CD4-positive, alpha-beta T cell treated with Interleukin-1 beta for 1 hour (primary cell): ENCODE measurements around the gene PAX2.

ENCODE experiments used
- DNase-seq, 2 donors: peaks; one replicate each; pipeline ENCODE4 v3.0.0-alpha.2; 2020 to 2022

Gene PAX2

GRCh38 chr10:100793055-100793454 lies 47.7 kb downstream of the PAX2 start:
- DNase-seq = no peak

GRCh38 chr10:100799881-100800280 lies 54.5 kb downstream of the PAX2 start:
- DNase-seq = no peak

- DNase-seq = no peak
Measured at GRCh38 chr10:100800931-100801330, 55.5 kb downstream of the PAX2 start.

GRCh38 chr10:100802196-100802595 lies 56.8 kb downstream of the PAX2 start:
- DNase-seq = no peak

- no peak for DNase-seq
Measured at GRCh38 chr10:100802607-100803006, 57.2 kb downstream of the PAX2 start.

GRCh38 chr10:100803492-100803891 lies 58.1 kb downstream of the PAX2 start:
- no peak for DNase-seq

- DNase-seq = no peak
Measured at GRCh38 chr10:100803908-100804307, 58.5 kb downstream of the PAX2 start.

- DNase-seq = no peak
Measured at GRCh38 chr10:100805543-100806355, 60.4 kb downstream of the PAX2 start.

GRCh38 chr10:100806356-100806645 lies 60.9 kb downstream of the PAX2 start:
- DNase-seq = no peak

- DNase-seq = no peak
Measured at GRCh38 chr10:100807241-100807951, 62.0 kb downstream of the PAX2 start.

- no peak for DNase-seq
Measured at GRCh38 chr10:100808876-100809275, 63.5 kb downstream of the PAX2 start.

GRCh38 chr10:100810091-100810834 lies 64.9 kb downstream of the PAX2 start:
- DNase-seq = no peak

- DNase-seq = no peak
Measured at GRCh38 chr10:100810835-100811116, 65.4 kb downstream of the PAX2 start.

- no peak for DNase-seq
Measured at GRCh38 chr10:100811261-100811660, 65.9 kb downstream of the PAX2 start.

GRCh38 chr10:100811752-100812750 lies 66.7 kb downstream of the PAX2 start:
- DNase-seq = no peak

- no peak for DNase-seq
Measured at GRCh38 chr10:100812978-100813377, 67.6 kb downstream of the PAX2 start.

- no peak for DNase-seq
Measured at GRCh38 chr10:100814751-100815474, 69.5 kb downstream of the PAX2 start.

GRCh38 chr10:100816671-100817070 lies 71.3 kb downstream of the PAX2 start:
- DNase-seq = no peak

- DNase-seq = no peak
Measured at GRCh38 chr10:100817268-100817839, 72.0 kb downstream of the PAX2 start.

GRCh38 chr10:100819424-100819823 lies 74.0 kb downstream of the PAX2 start:
- no peak for DNase-seq

GRCh38 chr10:100823194-100823593 lies 77.8 kb downstream of the PAX2 start:
- no peak for DNase-seq

- DNase-seq = no peak
Measured at GRCh38 chr10:100824886-100825285, 79.5 kb downstream of the PAX2 start.
